Measurements from ENCODE around the gene DENND6B. TPM values are rescaled to one million over a fixed set of nuclear protein-coding genes. Genes with fewer than 3 reads are reported as not detected.

Gene DENND6B
- total RNA-seq, 1 experiment from 2014 or later: 11.0 TPM

DNA sequence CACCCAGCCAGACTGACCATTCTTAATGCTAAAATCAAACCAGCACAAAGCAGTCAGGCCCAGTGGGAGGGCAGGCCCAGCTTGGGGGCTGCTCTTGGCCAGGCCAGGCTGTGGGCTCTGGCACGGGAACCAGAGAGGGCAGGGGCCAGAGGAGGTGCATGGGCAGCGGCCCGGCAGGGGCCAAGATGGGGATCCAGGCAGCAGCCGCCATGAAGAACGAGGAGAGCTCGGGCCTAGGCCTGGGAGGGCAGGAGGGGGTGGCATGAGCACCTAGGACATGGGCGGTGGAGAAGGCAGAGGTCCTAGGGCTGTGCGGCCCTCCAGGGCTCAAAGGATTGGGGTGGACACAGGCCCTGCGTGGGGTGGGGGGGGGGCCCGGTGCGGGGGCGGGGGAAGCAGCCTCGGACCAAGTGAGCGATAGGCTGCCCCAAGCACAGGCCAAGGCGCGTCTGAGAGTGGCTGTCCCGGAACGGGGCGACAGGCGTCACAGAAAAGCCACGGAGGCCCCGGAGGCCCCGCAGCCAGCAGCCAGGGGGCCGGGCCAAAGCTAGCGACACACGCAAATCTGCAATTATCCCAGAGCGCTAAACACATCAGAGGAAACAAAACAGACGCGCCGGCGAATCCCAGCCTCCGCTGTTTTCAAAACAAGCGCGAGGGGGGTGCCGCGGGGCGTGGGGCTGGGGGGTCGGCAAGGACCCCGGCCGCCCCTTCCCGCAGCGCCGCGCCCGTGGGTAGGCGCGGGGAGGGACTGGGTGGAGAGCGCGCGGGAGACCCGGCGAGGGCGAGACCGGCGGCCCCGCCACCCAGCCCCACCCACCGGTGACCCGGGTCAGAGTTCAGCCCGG lies 27.7 kb downstream of the DENND6B start:
- Histone ChIP-seq H3K4me1 (ENCODE audit: control insufficient read depth in 1 of 2, insufficient read depth in 2 of 2, low read length in 2 of 2) (peaks cover 72 to 99% of the 10 kb centered on the region in 2 experiments), H3K9me3 (ENCODE audit: control insufficient read depth in 1 of 2, insufficient read depth in 1 of 2, low read depth in 1 of 2, low read length in 2 of 2) (no peaks in the 10 kb centered on the region), H3K27ac (ENCODE audit: low read depth, low read length) (peak overlapping the region; percentile 95), H4K20me1 (ENCODE audit: insufficient read depth) (no peaks in the 10 kb centered on the region), H3K9ac (ENCODE audit: low read length) (peak overlapping the region; percentile 80), H3K36me3 (ENCODE audit: control insufficient read depth in 1 of 2, insufficient read depth in 2 of 2, low read length in 2 of 2) (peaks cover 2 to 7% of the 10 kb centered on the region in 2 experiments; a peak in 1 of 4 replicates), H3K4me2 (ENCODE audit: low read length) (peak overlapping the region; percentile 98), H3K9me2 (ENCODE audit: insufficient read depth) (no peaks in the 10 kb centered on the region), H3K27me3 (ENCODE audit: insufficient read depth, low read length) (no peaks in the 10 kb centered on the region), H3K79me2 (ENCODE audit: insufficient read depth, low read length) (peaks cover 99% of the 10 kb centered on the region), H2AFZ (ENCODE audit: low read depth, low read length, poor library complexity, severe bottlenecking) (no peak overlapping the region), H3K4me3 (replicated peaks in 1 of 2; ENCODE audit: low read depth in 1 of 2, low read length in 2 of 2) (peak overlapping the region; percentile 46 to 64)
- RAD21 ChIA-PET (ENCODE audit: low non-redundant PET in 1 of 2, low total read pairs in 2 of 2, uncharacterized antibody in 2 of 2, unreplicated experiment in 2 of 2): no interaction called here
- TF ChIP-seq SRF (IDR thresholded peaks at IDR 0.05; ENCODE audit: low read depth): no peak
- no peak for TF ChIP-seq TCF7L2 (IDR thresholded peaks at IDR 0.05; ENCODE audit: borderline replicate concordance, extremely low read depth, insufficient read depth, insufficient read length)
- no peak for TF ChIP-seq MAX (IDR thresholded peaks at IDR 0.05)
- TF ChIP-seq RAD21 (IDR thresholded peaks at IDR 0.05; ENCODE audit: low read depth): no peak
- no peak for TF ChIP-seq SIN3A (IDR thresholded peaks at IDR 0.05; ENCODE audit: low read depth)
- TF ChIP-seq EZH2phosphoT487 (IDR thresholded peaks at IDR 0.05; ENCODE audit: borderline replicate concordance): no peak
- no peak for TF ChIP-seq POLR2A (IDR thresholded peaks at IDR 0.05; ENCODE audit: borderline replicate concordance, extremely low read depth, insufficient read depth, insufficient read length)
- no peak for TF ChIP-seq SP1 (IDR thresholded peaks at IDR 0.05; ENCODE audit: low read depth)
- TF ChIP-seq ZBTB33 (IDR thresholded peaks at IDR 0.05; ENCODE audit: extremely low read depth, insufficient replicate concordance, low read length): no peak
- TF ChIP-seq FOSL1 (IDR thresholded peaks at IDR 0.05; ENCODE audit: low read depth): no peak
- TF ChIP-seq, protein P1, sequence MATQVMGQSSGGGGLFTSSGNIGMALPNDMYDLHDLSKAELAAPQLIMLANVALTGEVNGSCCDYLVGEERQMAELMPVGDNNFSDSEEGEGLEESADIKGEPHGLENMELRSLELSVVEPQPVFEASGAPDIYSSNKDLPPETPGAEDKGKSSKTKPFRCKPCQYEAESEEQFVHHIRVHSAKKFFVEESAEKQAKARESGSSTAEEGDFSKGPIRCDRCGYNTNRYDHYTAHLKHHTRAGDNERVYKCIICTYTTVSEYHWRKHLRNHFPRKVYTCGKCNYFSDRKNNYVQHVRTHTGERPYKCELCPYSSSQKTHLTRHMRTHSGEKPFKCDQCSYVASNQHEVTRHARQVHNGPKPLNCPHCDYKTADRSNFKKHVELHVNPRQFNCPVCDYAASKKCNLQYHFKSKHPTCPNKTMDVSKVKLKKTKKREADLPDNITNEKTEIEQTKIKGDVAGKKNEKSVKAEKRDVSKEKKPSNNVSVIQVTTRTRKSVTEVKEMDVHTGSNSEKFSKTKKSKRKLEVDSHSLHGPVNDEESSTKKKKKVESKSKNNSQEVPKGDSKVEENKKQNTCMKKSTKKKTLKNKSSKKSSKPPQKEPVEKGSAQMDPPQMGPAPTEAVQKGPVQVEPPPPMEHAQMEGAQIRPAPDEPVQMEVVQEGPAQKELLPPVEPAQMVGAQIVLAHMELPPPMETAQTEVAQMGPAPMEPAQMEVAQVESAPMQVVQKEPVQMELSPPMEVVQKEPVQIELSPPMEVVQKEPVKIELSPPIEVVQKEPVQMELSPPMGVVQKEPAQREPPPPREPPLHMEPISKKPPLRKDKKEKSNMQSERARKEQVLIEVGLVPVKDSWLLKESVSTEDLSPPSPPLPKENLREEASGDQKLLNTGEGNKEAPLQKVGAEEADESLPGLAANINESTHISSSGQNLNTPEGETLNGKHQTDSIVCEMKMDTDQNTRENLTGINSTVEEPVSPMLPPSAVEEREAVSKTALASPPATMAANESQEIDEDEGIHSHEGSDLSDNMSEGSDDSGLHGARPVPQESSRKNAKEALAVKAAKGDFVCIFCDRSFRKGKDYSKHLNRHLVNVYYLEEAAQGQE (IDR thresholded peaks at IDR 0.05; ENCODE audit: low read depth): no peak
- TF ChIP-seq POLR2AphosphoS5 (IDR thresholded peaks at IDR 0.05; ENCODE audit: low read depth, low read length): no peak
- TF ChIP-seq ZFX (IDR thresholded peaks at IDR 0.05): no peak; the same call in 1 of the 2 replicates
- TF ChIP-seq JUND (IDR thresholded peaks at IDR 0.05): no peak
- TF ChIP-seq, protein P2, sequence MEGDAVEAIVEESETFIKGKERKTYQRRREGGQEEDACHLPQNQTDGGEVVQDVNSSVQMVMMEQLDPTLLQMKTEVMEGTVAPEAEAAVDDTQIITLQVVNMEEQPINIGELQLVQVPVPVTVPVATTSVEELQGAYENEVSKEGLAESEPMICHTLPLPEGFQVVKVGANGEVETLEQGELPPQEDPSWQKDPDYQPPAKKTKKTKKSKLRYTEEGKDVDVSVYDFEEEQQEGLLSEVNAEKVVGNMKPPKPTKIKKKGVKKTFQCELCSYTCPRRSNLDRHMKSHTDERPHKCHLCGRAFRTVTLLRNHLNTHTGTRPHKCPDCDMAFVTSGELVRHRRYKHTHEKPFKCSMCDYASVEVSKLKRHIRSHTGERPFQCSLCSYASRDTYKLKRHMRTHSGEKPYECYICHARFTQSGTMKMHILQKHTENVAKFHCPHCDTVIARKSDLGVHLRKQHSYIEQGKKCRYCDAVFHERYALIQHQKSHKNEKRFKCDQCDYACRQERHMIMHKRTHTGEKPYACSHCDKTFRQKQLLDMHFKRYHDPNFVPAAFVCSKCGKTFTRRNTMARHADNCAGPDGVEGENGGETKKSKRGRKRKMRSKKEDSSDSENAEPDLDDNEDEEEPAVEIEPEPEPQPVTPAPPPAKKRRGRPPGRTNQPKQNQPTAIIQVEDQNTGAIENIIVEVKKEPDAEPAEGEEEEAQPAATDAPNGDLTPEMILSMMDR (IDR thresholded peaks at IDR 0.05 in 2 of 3, conservative IDR thresholded peaks at IDR 0.05 in 1 of 3; ENCODE audit: borderline replicate concordance in 1 of 3, insufficient read depth in 1 of 3, low read depth in 2 of 3, low read length in 2 of 3): no peak
- intact Hi-C loops (cut with micrococcal nuclease): no loop called here
- POLR2A ChIA-PET: no interaction called here
- ATAC-seq: peak; percentile 23
- no TSS peak for BruUV-seq (replicated peaks)
- no peak for DNase-seq (ENCODE audit: low read depth, low spot score)
- CTCF ChIA-PET: interaction anchor here (1.6 kb wide), 1 partner anchor 43 kb away, joined by 5 read pairs; no protein-coding TSS in a partner anchor
